NCI-H1436 (cell line): ENCODE results near the gene OR51S1.
"Not testable (repeated sequence)": the region's sequence is repeated elsewhere in the genome, so short reads cannot be mapped to it uniquely, and the experiment has no call there.

ENCODE experiments used
- DNase-seq: peaks from one replicate; lab custom pipeline; 2025; lab: John Stamatoyannopoulos, UW

OR51S1 gene

GRCh38 chr11:4804280-4804679 is 44.7 kb downstream of the OR51S1 start, which contains the start of gene OR52R1:
OR52R1 (minus strand) TSS chr11:4804380; CDS start chr11:4804380, 0 bp downstream.
- DNase-seq, result no peak

- not testable (repeated sequence) for DNase-seq
Measured at GRCh38 chr11:4801316-4801715, 47.7 kb downstream of the OR51S1 start.

DNA sequence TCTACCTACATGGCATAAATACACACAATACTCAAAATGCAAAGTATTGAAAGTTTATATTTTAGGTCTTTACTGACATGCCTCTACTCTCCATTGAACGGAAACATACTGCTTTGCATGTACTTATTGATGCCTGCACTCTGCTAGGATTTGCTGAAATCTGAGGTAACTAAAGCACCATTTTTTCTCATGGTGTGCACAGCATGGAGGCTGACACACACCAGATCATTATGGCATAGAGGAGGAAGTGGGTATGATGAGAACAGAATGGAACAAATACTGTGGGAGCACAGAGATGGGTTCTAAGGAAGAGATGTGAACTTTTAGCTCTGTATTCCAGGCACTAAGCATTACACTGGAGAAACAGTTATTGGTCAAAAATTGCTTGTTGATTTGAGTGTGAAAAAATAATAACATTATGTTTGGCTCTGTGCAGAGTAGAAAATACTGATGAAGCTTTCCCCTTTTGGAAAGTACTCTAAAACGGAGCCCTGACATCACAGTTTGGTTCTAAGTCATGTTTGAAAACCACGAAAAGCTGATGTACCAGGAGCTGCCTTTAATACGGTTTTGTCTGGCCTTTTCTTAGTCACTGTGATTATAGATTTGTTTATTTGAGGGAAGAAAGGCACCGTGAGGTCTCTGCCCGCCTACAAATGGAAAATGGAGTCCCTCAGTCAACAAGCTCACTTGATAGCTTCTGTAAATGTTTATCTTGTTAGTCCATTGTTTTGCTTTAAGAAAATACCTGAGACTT is 50.4 kb downstream of the OR51S1 start:
- no peak for DNase-seq
